ENCODE measurements around the gene TBC1D10A. TPM values are rescaled to one million over a fixed set of nuclear protein-coding genes. Genes with fewer than 3 reads are reported as not detected.
A peak's percentile ranks its signal among the peaks of the same experiment; 100 is the strongest.

The TBC1D10A gene
- total and polyA plus RNA-seq, 2 donors (not counting 1 experiment from before 2014, with no cell fraction given), result 10.8 to 11.7 TPM

DNA sequence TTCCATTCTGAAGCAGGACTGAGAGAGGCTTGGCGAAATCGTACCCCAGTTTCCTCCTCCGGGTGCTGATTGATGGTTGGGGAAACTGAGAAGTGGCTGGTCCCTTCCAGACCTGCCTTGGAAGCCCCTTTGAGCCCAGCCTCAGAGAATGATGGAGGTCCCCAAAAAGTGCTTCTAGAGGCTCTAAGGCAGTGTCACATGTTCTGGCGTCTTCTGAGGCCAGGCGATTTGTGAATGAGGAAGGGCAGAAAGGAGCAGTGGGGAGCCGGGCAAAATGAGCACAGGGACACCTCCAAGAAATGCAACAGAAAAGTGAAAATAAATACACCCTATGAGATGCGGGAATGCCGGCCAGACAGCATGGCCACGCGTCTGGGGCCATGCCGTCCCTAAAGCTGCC, 79.2 kb downstream of the TBC1D10A start:
- H3K9ac ChIP-seq (ENCODE audit: insufficient read depth, low read length), result peak overlapping the region; percentile 26
- peak overlapping the region; percentile 75 for H3K4me2 ChIP-seq (ENCODE audit: extremely low read depth, insufficient read depth, low read length)
- no peak overlapping the region for H2AFZ ChIP-seq (ENCODE audit: low read length)
- DNase-seq (ENCODE audit: low read depth in 2 of 2), result no peak
- H3K9me3 ChIP-seq (ENCODE audit: control insufficient read depth, insufficient read depth, low read depth, low read length), result no peaks in the 10 kb centered on the region
- peak overlapping the region in 1 of 4 experiments; percentile 82 for H3K4me3 ChIP-seq (replicated peaks in 1 of 4; ENCODE audit: control extremely low read depth in 1 of 4, insufficient read depth in 1 of 4, low read depth in 3 of 4, low read length in 4 of 4)
- H3K79me2 ChIP-seq (ENCODE audit: control insufficient read depth, insufficient read depth, low read length), result peaks cover 48% of the 10 kb centered on the region
- H3K27me3 ChIP-seq (ENCODE audit: control insufficient read depth, insufficient read depth, low read length), result no peaks in the 10 kb centered on the region
- H3K36me3 ChIP-seq (ENCODE audit: control insufficient read depth, insufficient read depth, low read length), result peaks cover 16% of the 10 kb centered on the region
- peak overlapping the region; percentile 95 for H3K27ac ChIP-seq (ENCODE audit: insufficient read depth, low read length)
- TF ChIP-seq, protein P1, sequence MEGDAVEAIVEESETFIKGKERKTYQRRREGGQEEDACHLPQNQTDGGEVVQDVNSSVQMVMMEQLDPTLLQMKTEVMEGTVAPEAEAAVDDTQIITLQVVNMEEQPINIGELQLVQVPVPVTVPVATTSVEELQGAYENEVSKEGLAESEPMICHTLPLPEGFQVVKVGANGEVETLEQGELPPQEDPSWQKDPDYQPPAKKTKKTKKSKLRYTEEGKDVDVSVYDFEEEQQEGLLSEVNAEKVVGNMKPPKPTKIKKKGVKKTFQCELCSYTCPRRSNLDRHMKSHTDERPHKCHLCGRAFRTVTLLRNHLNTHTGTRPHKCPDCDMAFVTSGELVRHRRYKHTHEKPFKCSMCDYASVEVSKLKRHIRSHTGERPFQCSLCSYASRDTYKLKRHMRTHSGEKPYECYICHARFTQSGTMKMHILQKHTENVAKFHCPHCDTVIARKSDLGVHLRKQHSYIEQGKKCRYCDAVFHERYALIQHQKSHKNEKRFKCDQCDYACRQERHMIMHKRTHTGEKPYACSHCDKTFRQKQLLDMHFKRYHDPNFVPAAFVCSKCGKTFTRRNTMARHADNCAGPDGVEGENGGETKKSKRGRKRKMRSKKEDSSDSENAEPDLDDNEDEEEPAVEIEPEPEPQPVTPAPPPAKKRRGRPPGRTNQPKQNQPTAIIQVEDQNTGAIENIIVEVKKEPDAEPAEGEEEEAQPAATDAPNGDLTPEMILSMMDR (conservative IDR thresholded peaks at IDR 0.05 in 1 of 2, IDR thresholded peaks at IDR 0.05 in 1 of 2; ENCODE audit: low read depth in 1 of 2, low read length in 2 of 2), result no peak
- TF ChIP-seq EZH2 (IDR thresholded peaks at IDR 0.05; ENCODE audit: low read length, missing control alignments), result no peak
- no peaks in the 10 kb centered on the region for H4K20me1 ChIP-seq (ENCODE audit: control insufficient read depth, extremely low read depth, insufficient read depth, low read length)
- H3K4me1 ChIP-seq (ENCODE audit: control insufficient read depth, extremely low read depth, insufficient read depth, low read length), result peaks cover 49% of the 10 kb centered on the region

DNA sequence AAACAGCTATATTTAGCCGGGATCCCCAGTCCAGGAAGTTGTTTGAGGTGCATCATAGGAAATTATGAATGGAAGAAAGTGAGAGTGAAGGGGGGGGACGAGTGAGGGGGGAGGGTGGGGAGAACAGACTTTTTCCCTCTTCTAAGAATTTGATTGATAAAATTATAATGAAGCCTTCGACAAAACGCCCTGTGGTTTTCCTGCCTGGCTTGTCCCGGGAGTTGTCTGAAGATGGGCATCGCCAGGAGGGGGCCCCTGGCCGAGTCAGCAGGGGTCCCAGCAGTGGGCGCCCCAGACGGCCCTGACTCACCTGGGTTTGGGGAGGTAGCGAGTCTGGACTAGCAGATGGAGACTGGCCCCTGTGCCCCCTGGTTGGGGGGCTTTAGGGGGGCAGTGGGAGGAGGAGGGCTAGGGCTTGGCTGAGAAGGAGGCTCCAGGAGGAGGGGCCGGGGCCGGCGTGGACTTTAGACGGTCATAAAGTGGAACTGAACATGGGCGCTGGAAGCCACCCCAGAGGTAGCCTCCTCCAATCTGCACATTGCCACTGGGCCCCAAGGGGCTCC, 79.8 kb downstream of the TBC1D10A start:
- peak overlapping the region; percentile 96 for H3K9ac ChIP-seq (ENCODE audit: insufficient read depth, low read length)
- H3K27me3 ChIP-seq (ENCODE audit: control insufficient read depth, insufficient read depth, low read length), result no peaks in the 10 kb centered on the region
- H3K36me3 ChIP-seq (ENCODE audit: control insufficient read depth, insufficient read depth, low read length), result peaks cover 17% of the 10 kb centered on the region
- TF ChIP-seq, protein P1 (conservative IDR thresholded peaks at IDR 0.05 in 1 of 2, IDR thresholded peaks at IDR 0.05 in 1 of 2; ENCODE audit: low read depth in 1 of 2, low read length in 2 of 2), result no peak
- TF ChIP-seq EZH2 (IDR thresholded peaks at IDR 0.05; ENCODE audit: low read length, missing control alignments), result no peak
- DNase-seq (ENCODE audit: low read depth in 2 of 2), result peak in 1 of 2 donors; percentile 82
- H3K9me3 ChIP-seq (ENCODE audit: control insufficient read depth, insufficient read depth, low read depth, low read length), result no peaks in the 10 kb centered on the region
- no peak overlapping the region for H2AFZ ChIP-seq (ENCODE audit: low read length)
- no peaks in the 10 kb centered on the region for H4K20me1 ChIP-seq (ENCODE audit: control insufficient read depth, extremely low read depth, insufficient read depth, low read length)
- peak overlapping the region; percentile 99 for H3K4me2 ChIP-seq (ENCODE audit: extremely low read depth, insufficient read depth, low read length)
- H3K79me2 ChIP-seq (ENCODE audit: control insufficient read depth, insufficient read depth, low read length), result peaks cover 49% of the 10 kb centered on the region
- H3K4me1 ChIP-seq (ENCODE audit: control insufficient read depth, extremely low read depth, insufficient read depth, low read length), result peaks cover 48% of the 10 kb centered on the region
- peak overlapping the region; percentile 54 to 82 (median 68) for H3K4me3 ChIP-seq (replicated peaks in 1 of 4; ENCODE audit: control extremely low read depth in 1 of 4, insufficient read depth in 1 of 4, low read depth in 3 of 4, low read length in 4 of 4)
- H3K27ac ChIP-seq (ENCODE audit: insufficient read depth, low read length), result peak overlapping the region; percentile 95

DNA sequence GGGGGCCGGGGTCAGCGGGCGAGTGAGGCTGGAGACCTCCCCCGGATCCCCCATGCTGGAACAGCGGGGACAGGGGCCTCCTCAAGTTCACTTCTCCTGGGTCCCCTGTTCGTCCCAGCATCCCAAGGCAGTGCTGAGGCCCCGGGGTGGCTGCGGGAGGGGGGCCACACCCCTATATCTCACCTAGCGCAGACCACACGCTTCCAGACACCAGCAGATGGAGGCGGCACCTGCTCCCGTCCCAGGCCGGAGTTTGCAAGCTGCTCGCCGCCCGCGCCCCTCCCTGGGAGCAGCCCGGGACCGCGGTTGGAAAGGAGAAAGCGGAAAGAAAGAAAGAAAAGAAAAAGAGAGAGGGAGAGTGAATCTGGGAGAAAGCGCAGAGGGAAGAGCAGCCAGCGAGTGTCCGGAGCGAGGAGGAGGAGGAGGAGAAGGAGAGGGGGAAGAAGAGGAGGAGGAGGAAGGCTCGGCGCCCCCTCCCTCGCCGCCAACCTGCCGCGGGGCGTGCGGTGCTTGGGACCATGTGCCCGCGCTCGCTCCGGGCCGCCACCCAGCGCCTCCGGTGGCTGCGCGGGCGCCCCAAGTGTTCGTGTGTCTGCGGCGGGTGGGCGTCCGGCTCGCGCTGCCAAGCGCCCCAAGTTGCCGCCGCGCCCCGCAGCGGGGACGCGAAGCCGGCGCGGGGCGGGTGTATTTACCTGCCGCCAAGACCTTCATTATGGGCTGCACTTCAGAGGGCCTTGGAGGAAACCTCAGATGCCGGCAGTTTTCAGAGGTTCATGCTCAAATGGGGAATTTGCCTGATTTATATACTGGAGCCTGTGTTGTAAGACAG, 80.5 kb downstream of the TBC1D10A start, which contains the start of gene LIF:
TSS of gene LIF (minus strand) at position 775 of the 829 bp plus-strand sequence. CDS start at position 711, 64 bp downstream.
- Histone ChIP-seq H3K9ac (ENCODE audit: insufficient read depth, low read length) (peak within 1 kb of the TSS; percentile 96), H3K79me2 (ENCODE audit: control insufficient read depth, insufficient read depth, low read length) (peaks cover 49% of the 10 kb centered on the region), H2AFZ (ENCODE audit: low read length) (no peak within 1 kb of the TSS), H4K20me1 (ENCODE audit: control insufficient read depth, extremely low read depth, insufficient read depth, low read length) (no peaks in the 10 kb centered on the region), H3K4me3 (replicated peaks in 1 of 4; ENCODE audit: control extremely low read depth in 1 of 4, insufficient read depth in 1 of 4, low read depth in 3 of 4, low read length in 4 of 4) (peak within 1 kb of the TSS; percentile 57 to 82 (median 68)), H3K27me3 (ENCODE audit: control insufficient read depth, insufficient read depth, low read length) (no peaks in the 10 kb centered on the region), H3K4me1 (ENCODE audit: control insufficient read depth, extremely low read depth, insufficient read depth, low read length) (peaks cover 48% of the 10 kb centered on the region), H3K4me2 (ENCODE audit: extremely low read depth, insufficient read depth, low read length) (peak within 1 kb of the TSS; percentile 99), H3K9me3 (ENCODE audit: control insufficient read depth, insufficient read depth, low read depth, low read length) (no peaks in the 10 kb centered on the region), H3K27ac (ENCODE audit: insufficient read depth, low read length) (peak within 1 kb of the TSS; percentile 95), H3K36me3 (ENCODE audit: control insufficient read depth, insufficient read depth, low read length) (peaks cover 17% of the 10 kb centered on the region)
- TF ChIP-seq, protein P1 (conservative IDR thresholded peaks at IDR 0.05 in 1 of 2, IDR thresholded peaks at IDR 0.05 in 1 of 2; ENCODE audit: low read depth in 1 of 2, low read length in 2 of 2), result no peak
- TF ChIP-seq EZH2 (IDR thresholded peaks at IDR 0.05; ENCODE audit: low read length, missing control alignments), result no peak
- DNase-seq (ENCODE audit: low read depth in 2 of 2), result peak in 1 of 2 donors; percentile 67
